ENCODE data around the gene SLC30A1. TPM values are rescaled to one million over a fixed set of nuclear protein-coding genes. Genes with fewer than 3 reads are reported as not detected.

SLC30A1 gene
- total and polyA plus RNA-seq, 4 donors: 3.1 to 26.3 (median 14.4) TPM

GRCh38 chr1:211606914-211607753 lies 28.2 kb upstream of the SLC30A1 start:
- 44 to 62% methylated on average over 12 of the region's 12 CpGs for WGBS, 2 donors
- Histone ChIP-seq H3K27ac (ENCODE audit: low read depth in 1 of 2, low read length in 1 of 2) (peak overlapping the region in 1 of 2 donors; percentile 81), H3K27me3 (ENCODE audit: control insufficient read depth in 3 of 3, insufficient read depth in 3 of 3, low read length in 2 of 3) (no peaks in the 10 kb centered on the region), H3K4me3 (no peak overlapping the region), H3K9ac (ENCODE audit: insufficient read depth in 1 of 2, low read length in 2 of 2) (no peak overlapping the region), H3K9me3 (ENCODE audit: control insufficient read depth in 4 of 4, insufficient read depth in 3 of 4, low read length in 3 of 4) (no peaks in the 10 kb centered on the region), H3K36me3 (ENCODE audit: control insufficient read depth in 4 of 4, insufficient read depth in 4 of 4, low read length in 4 of 4) (no peaks in the 10 kb centered on the region), H3K4me1 (ENCODE audit: control insufficient read depth in 5 of 5, insufficient read depth in 5 of 5, low read length in 5 of 5) (peaks cover 0 to 4% (median 0%) of the 10 kb centered on the region in 5 donors)
- no peak for TF ChIP-seq CTCF (IDR thresholded peaks at IDR 0.05; ENCODE audit: control extremely low read depth, extremely low read depth)
- DNase-seq: no peak
- ATAC-seq (ENCODE audit: insufficient read depth, low FRiP score): peak; percentile 73

GRCh38 chr1:211606332-211606913 lies 27.5 kb upstream of the SLC30A1 start:
- DNase-seq: no peak
- no peak overlapping the region for H3K9ac ChIP-seq (ENCODE audit: insufficient read depth in 1 of 2, low read length in 2 of 2)
- ATAC-seq (ENCODE audit: insufficient read depth, low FRiP score): peak; percentile 73

GRCh38 chr1:211605603-211606331 lies 26.8 kb upstream of the SLC30A1 start:
- 90% methylated on average over 11 of the region's 11 CpGs for WGBS, 2 donors
- no peak for DNase-seq
- Histone ChIP-seq H3K4me3 (no peak overlapping the region), H3K4me1 (ENCODE audit: control insufficient read depth in 5 of 5, insufficient read depth in 5 of 5, low read length in 5 of 5) (peaks cover 0 to 2% (median 0%) of the 10 kb centered on the region in 5 donors), H3K9me3 (ENCODE audit: control insufficient read depth in 4 of 4, insufficient read depth in 3 of 4, low read length in 3 of 4) (no peaks in the 10 kb centered on the region), H3K27me3 (ENCODE audit: control insufficient read depth in 3 of 3, insufficient read depth in 3 of 3, low read length in 2 of 3) (no peaks in the 10 kb centered on the region), H3K27ac (ENCODE audit: low read depth in 1 of 2, low read length in 1 of 2) (no peak overlapping the region), H3K9ac (ENCODE audit: insufficient read depth in 1 of 2, low read length in 2 of 2) (no peak overlapping the region), H3K36me3 (ENCODE audit: control insufficient read depth in 4 of 4, insufficient read depth in 4 of 4, low read length in 4 of 4) (no peaks in the 10 kb centered on the region)
- no peak for ATAC-seq (ENCODE audit: insufficient read depth, low FRiP score)
- TF ChIP-seq CTCF (IDR thresholded peaks at IDR 0.05; ENCODE audit: control extremely low read depth, extremely low read depth): no peak

More at GRCh38 chr1:211606332-211606913, 27.5 kb upstream of the SLC30A1 start:
- no peak for TF ChIP-seq CTCF (IDR thresholded peaks at IDR 0.05; ENCODE audit: control extremely low read depth, extremely low read depth)
- no peaks in the 10 kb centered on the region for H3K36me3 ChIP-seq (ENCODE audit: control insufficient read depth in 4 of 4, insufficient read depth in 4 of 4, low read length in 4 of 4)
- WGBS, 2 donors: 32 to 76% methylated on average over 8 of the region's 8 CpGs
- peaks cover 0 to 4% (median 0%) of the 10 kb centered on the region in 5 donors for H3K4me1 ChIP-seq (ENCODE audit: control insufficient read depth in 5 of 5, insufficient read depth in 5 of 5, low read length in 5 of 5)
- no peaks in the 10 kb centered on the region for H3K9me3 ChIP-seq (ENCODE audit: control insufficient read depth in 4 of 4, insufficient read depth in 3 of 4, low read length in 3 of 4)
- H3K4me3 ChIP-seq: no peak overlapping the region
- no peaks in the 10 kb centered on the region for H3K27me3 ChIP-seq (ENCODE audit: control insufficient read depth in 3 of 3, insufficient read depth in 3 of 3, low read length in 2 of 3)
- peak overlapping the region in 1 of 2 donors; percentile 35 for H3K27ac ChIP-seq (ENCODE audit: low read depth in 1 of 2, low read length in 1 of 2)

Measured in lung (tissue), 12 donors.